Measurements from ENCODE around the gene FRMD1.

Gene FRMD1

GRCh38 chr6:168122011-168122410, 43.0 kb upstream of the FRMD1 start:
- no peak overlapping the region for H3K4me3 ChIP-seq (ENCODE audit: low read depth in 1 of 2, low read length in 2 of 2)
- no peak overlapping the region for H3K9ac ChIP-seq (ENCODE audit: low read depth in 1 of 2, low read length in 2 of 2)
- H3K4me1 ChIP-seq (ENCODE audit: control insufficient read depth in 1 of 2, insufficient read depth in 2 of 2, low read length in 2 of 2): peaks cover 6 to 7% of the 10 kb centered on the region in 2 donors
- no peaks in the 10 kb centered on the region for H3K9me3 ChIP-seq (ENCODE audit: control insufficient read depth in 1 of 2, low read length in 2 of 2)
- no peak overlapping the region for H3K27ac ChIP-seq (ENCODE audit: low read depth, low read length)
- H3K27me3 ChIP-seq (ENCODE audit: control insufficient read depth in 1 of 2, insufficient read depth in 2 of 2, low read length in 2 of 2): no peaks in the 10 kb centered on the region
- H3K36me3 ChIP-seq (ENCODE audit: control insufficient read depth in 1 of 2, insufficient read depth in 2 of 2, low read length in 2 of 2): no peaks in the 10 kb centered on the region

GRCh38 chr6:168121303-168121665, 42.3 kb upstream of the FRMD1 start:
- H3K4me1 ChIP-seq (ENCODE audit: control insufficient read depth in 1 of 2, insufficient read depth in 2 of 2, low read length in 2 of 2): peaks cover 6 to 8% of the 10 kb centered on the region in 2 donors
- H3K9me3 ChIP-seq (ENCODE audit: control insufficient read depth in 1 of 2, low read length in 2 of 2): no peaks in the 10 kb centered on the region
- H3K9ac ChIP-seq (ENCODE audit: low read depth in 1 of 2, low read length in 2 of 2): no peak overlapping the region
- no peak overlapping the region for H3K27ac ChIP-seq (ENCODE audit: low read depth, low read length)
- H3K36me3 ChIP-seq (ENCODE audit: control insufficient read depth in 1 of 2, insufficient read depth in 2 of 2, low read length in 2 of 2): no peaks in the 10 kb centered on the region
- no peaks in the 10 kb centered on the region for H3K27me3 ChIP-seq (ENCODE audit: control insufficient read depth in 1 of 2, insufficient read depth in 2 of 2, low read length in 2 of 2)
- no peak overlapping the region for H3K4me3 ChIP-seq (ENCODE audit: low read depth in 1 of 2, low read length in 2 of 2)

- Histone ChIP-seq H3K27ac (ENCODE audit: low read depth, low read length) (no peak overlapping the region), H3K4me3 (ENCODE audit: low read depth in 1 of 2, low read length in 2 of 2) (no peak overlapping the region), H3K27me3 (ENCODE audit: control insufficient read depth in 1 of 2, insufficient read depth in 2 of 2, low read length in 2 of 2) (no peaks in the 10 kb centered on the region), H3K9ac (ENCODE audit: low read depth in 1 of 2, low read length in 2 of 2) (no peak overlapping the region), H3K36me3 (ENCODE audit: control insufficient read depth in 1 of 2, insufficient read depth in 2 of 2, low read length in 2 of 2) (no peaks in the 10 kb centered on the region), H3K9me3 (ENCODE audit: control insufficient read depth in 1 of 2, low read length in 2 of 2) (no peaks in the 10 kb centered on the region), H3K4me1 (ENCODE audit: control insufficient read depth in 1 of 2, insufficient read depth in 2 of 2, low read length in 2 of 2) (peaks cover 6 to 8% of the 10 kb centered on the region in 2 donors)
These were observed 41.6 kb upstream of the FRMD1 start for GRCh38 chr6:168120390-168121302.

GRCh38 chr6:168119539-168119938, 40.5 kb upstream of the FRMD1 start:
- Histone ChIP-seq H3K36me3 (ENCODE audit: control insufficient read depth in 1 of 2, insufficient read depth in 2 of 2, low read length in 2 of 2) (no peaks in the 10 kb centered on the region), H3K27me3 (ENCODE audit: control insufficient read depth in 1 of 2, insufficient read depth in 2 of 2, low read length in 2 of 2) (no peaks in the 10 kb centered on the region), H3K27ac (ENCODE audit: low read depth, low read length) (no peak overlapping the region), H3K4me1 (ENCODE audit: control insufficient read depth in 1 of 2, insufficient read depth in 2 of 2, low read length in 2 of 2) (peaks cover 6 to 8% of the 10 kb centered on the region in 2 donors), H3K4me3 (ENCODE audit: low read depth in 1 of 2, low read length in 2 of 2) (no peak overlapping the region), H3K9me3 (ENCODE audit: control insufficient read depth in 1 of 2, low read length in 2 of 2) (no peaks in the 10 kb centered on the region), H3K9ac (ENCODE audit: low read depth in 1 of 2, low read length in 2 of 2) (no peak overlapping the region)

GRCh38 chr6:168118935-168119334, 39.9 kb upstream of the FRMD1 start:
- Histone ChIP-seq H3K27ac (ENCODE audit: low read depth, low read length) (no peak overlapping the region), H3K9ac (ENCODE audit: low read depth in 1 of 2, low read length in 2 of 2) (no peak overlapping the region), H3K9me3 (ENCODE audit: control insufficient read depth in 1 of 2, low read length in 2 of 2) (no peaks in the 10 kb centered on the region), H3K4me3 (ENCODE audit: low read depth in 1 of 2, low read length in 2 of 2) (no peak overlapping the region), H3K27me3 (ENCODE audit: control insufficient read depth in 1 of 2, insufficient read depth in 2 of 2, low read length in 2 of 2) (no peaks in the 10 kb centered on the region), H3K4me1 (ENCODE audit: control insufficient read depth in 1 of 2, insufficient read depth in 2 of 2, low read length in 2 of 2) (peaks cover 6 to 8% of the 10 kb centered on the region in 2 donors), H3K36me3 (ENCODE audit: control insufficient read depth in 1 of 2, insufficient read depth in 2 of 2, low read length in 2 of 2) (no peaks in the 10 kb centered on the region)

GRCh38 chr6:168117942-168118341, 38.9 kb upstream of the FRMD1 start:
- H3K27ac ChIP-seq (ENCODE audit: low read depth, low read length): no peak overlapping the region
- no peak overlapping the region for H3K4me3 ChIP-seq (ENCODE audit: low read depth in 1 of 2, low read length in 2 of 2)
- peaks cover 6 to 8% of the 10 kb centered on the region in 2 donors for H3K4me1 ChIP-seq (ENCODE audit: control insufficient read depth in 1 of 2, insufficient read depth in 2 of 2, low read length in 2 of 2)
- no peak overlapping the region for H3K9ac ChIP-seq (ENCODE audit: low read depth in 1 of 2, low read length in 2 of 2)
- no peaks in the 10 kb centered on the region for H3K9me3 ChIP-seq (ENCODE audit: control insufficient read depth in 1 of 2, low read length in 2 of 2)
- H3K27me3 ChIP-seq (ENCODE audit: control insufficient read depth in 1 of 2, insufficient read depth in 2 of 2, low read length in 2 of 2): no peaks in the 10 kb centered on the region
- H3K36me3 ChIP-seq (ENCODE audit: control insufficient read depth in 1 of 2, insufficient read depth in 2 of 2, low read length in 2 of 2): no peaks in the 10 kb centered on the region

GRCh38 chr6:168116975-168117899, 38.2 kb upstream of the FRMD1 start:
- Histone ChIP-seq H3K4me3 (ENCODE audit: low read depth in 1 of 2, low read length in 2 of 2) (peak overlapping the region in 1 of 2 donors; percentile 23), H3K27me3 (ENCODE audit: control insufficient read depth in 1 of 2, insufficient read depth in 2 of 2, low read length in 2 of 2) (no peaks in the 10 kb centered on the region), H3K9ac (ENCODE audit: low read depth in 1 of 2, low read length in 2 of 2) (peak overlapping the region in 1 of 2 donors; percentile 22), H3K27ac (ENCODE audit: low read depth, low read length) (no peak overlapping the region), H3K4me1 (ENCODE audit: control insufficient read depth in 1 of 2, insufficient read depth in 2 of 2, low read length in 2 of 2) (peaks cover 6 to 8% of the 10 kb centered on the region in 2 donors), H3K9me3 (ENCODE audit: control insufficient read depth in 1 of 2, low read length in 2 of 2) (no peaks in the 10 kb centered on the region), H3K36me3 (ENCODE audit: control insufficient read depth in 1 of 2, insufficient read depth in 2 of 2, low read length in 2 of 2) (no peaks in the 10 kb centered on the region)

- H3K27ac ChIP-seq (ENCODE audit: low read depth, low read length): no peak overlapping the region
- H3K4me1 ChIP-seq (ENCODE audit: control insufficient read depth in 1 of 2, insufficient read depth in 2 of 2, low read length in 2 of 2): peaks cover 6 to 8% of the 10 kb centered on the region in 2 donors
- no peaks in the 10 kb centered on the region for H3K36me3 ChIP-seq (ENCODE audit: control insufficient read depth in 1 of 2, insufficient read depth in 2 of 2, low read length in 2 of 2)
- H3K4me3 ChIP-seq (ENCODE audit: low read depth in 1 of 2, low read length in 2 of 2): no peak overlapping the region
- no peak overlapping the region for H3K9ac ChIP-seq (ENCODE audit: low read depth in 1 of 2, low read length in 2 of 2)
- no peaks in the 10 kb centered on the region for H3K9me3 ChIP-seq (ENCODE audit: control insufficient read depth in 1 of 2, low read length in 2 of 2)
- no peaks in the 10 kb centered on the region for H3K27me3 ChIP-seq (ENCODE audit: control insufficient read depth in 1 of 2, insufficient read depth in 2 of 2, low read length in 2 of 2)
These were observed 37.5 kb upstream of the FRMD1 start for GRCh38 chr6:168116438-168116974.

- H3K4me3 ChIP-seq (ENCODE audit: low read depth in 1 of 2, low read length in 2 of 2): no peak overlapping the region
- H3K9ac ChIP-seq (ENCODE audit: low read depth in 1 of 2, low read length in 2 of 2): no peak overlapping the region
- peaks cover 6 to 8% of the 10 kb centered on the region in 2 donors for H3K4me1 ChIP-seq (ENCODE audit: control insufficient read depth in 1 of 2, insufficient read depth in 2 of 2, low read length in 2 of 2)
- H3K27ac ChIP-seq (ENCODE audit: low read depth, low read length): no peak overlapping the region
- H3K27me3 ChIP-seq (ENCODE audit: control insufficient read depth in 1 of 2, insufficient read depth in 2 of 2, low read length in 2 of 2): no peaks in the 10 kb centered on the region
- H3K36me3 ChIP-seq (ENCODE audit: control insufficient read depth in 1 of 2, insufficient read depth in 2 of 2, low read length in 2 of 2): no peaks in the 10 kb centered on the region
- H3K9me3 ChIP-seq (ENCODE audit: control insufficient read depth in 1 of 2, low read length in 2 of 2): no peaks in the 10 kb centered on the region
These were observed 36.9 kb upstream of the FRMD1 start for GRCh38 chr6:168115748-168116437.

Measured in duodenal mucosa (tissue), 2 donors.